ENCODE data around the gene GFAP.

GFAP gene

GRCh38 chr17:44914698-44915271 is 515 bp downstream of the GFAP start:
- no peak for TF ChIP-seq CTCF (conservative IDR thresholded peaks at IDR 0.05; ENCODE audit: low read depth, low read length)
- no peak overlapping the region for H3K4me3 ChIP-seq (ENCODE audit: low read depth, low read length)
- no peak for DNase-seq (ENCODE audit: low read depth)

- H3K4me3 ChIP-seq (ENCODE audit: low read depth, low read length) = no peak overlapping the region
- no peak for TF ChIP-seq CTCF (conservative IDR thresholded peaks at IDR 0.05; ENCODE audit: low read depth, low read length)
- no peak for DNase-seq (ENCODE audit: low read depth)
Measured at GRCh38 chr17:44914148-44914547, 1.2 kb downstream of the GFAP start.

- H3K4me3 ChIP-seq (ENCODE audit: low read depth, low read length) = no peak overlapping the region
- no peak for DNase-seq (ENCODE audit: low read depth)
- TF ChIP-seq CTCF (conservative IDR thresholded peaks at IDR 0.05; ENCODE audit: low read depth, low read length) = no peak
Measured at GRCh38 chr17:44913676-44914075, 1.6 kb downstream of the GFAP start.

- DNase-seq (ENCODE audit: low read depth) = no peak
- no peak overlapping the region for H3K4me3 ChIP-seq (ENCODE audit: low read depth, low read length)
- no peak for TF ChIP-seq CTCF (conservative IDR thresholded peaks at IDR 0.05; ENCODE audit: low read depth, low read length)
Measured at GRCh38 chr17:44912763-44913544, 2.3 kb downstream of the GFAP start.

GRCh38 chr17:44911133-44912001 is 3.9 kb downstream of the GFAP start:
- peak overlapping the region; percentile 24 for H3K4me3 ChIP-seq (ENCODE audit: low read depth, low read length)

More at GRCh38 chr17:44911133-44912001, 3.9 kb downstream of the GFAP start:
- TF ChIP-seq CTCF (conservative IDR thresholded peaks at IDR 0.05; ENCODE audit: low read depth, low read length) = peak; percentile 67
- peak; percentile 60 for DNase-seq (ENCODE audit: low read depth)

All from choroid plexus epithelial cell (primary cell).